Spleen (tissue), 7 donors: ENCODE results near the gene PCDHGB1.

Experiments
- POLR2A ChIP-seq, 3 donors: fragments of 450-650 bp; IDR thresholded peaks; one replicate each; pipeline ENCODE4 v1.5.1; 2017; ENCODE audit warnings: antibody characterized with exemption in 3 of 3, mild to moderate bottlenecking in 1 of 3
- POLR2AphosphoS5 ChIP-seq, 3 donors: sonication (generic); formaldehyde crosslinking; IDR thresholded peaks; one replicate each; pipeline ENCODE4 v1.5.1; 2017; ENCODE audit warnings: antibody characterized with exemption in 3 of 3
- TF ChIP-seq, protein P1 (sequence below), 11 experiments: fragments of 200-600 bp in 7 of 11; fragments of 450-650 bp in 4 of 11; sonication (generic) in 4 of 11; IDR thresholded peaks in 8 of 11; conservative IDR thresholded peaks in 3 of 11; 1 replicate in 7 of 11; 2 replicates in 4 of 11; pipeline versions ENCODE4 v1.4.0 to v1.8.0; 2016 to 2021; ENCODE audit warnings: antibody characterized with exemption in 11 of 11, inconsistent platforms in 4 of 11, mild to moderate bottlenecking in 1 of 11
- donor health status: DM: no; HTN: no; CAD: no; lungs with moderate emphysema.
- donor health status: DM: no; HTN: no; CAD: no.
- donor health status: DM: no; HTN: no; CAD: no.

GRCh38 chr5:141356133-141356532 is 6.2 kb downstream of the PCDHGB1 start:
- TF ChIP-seq, protein P1, sequence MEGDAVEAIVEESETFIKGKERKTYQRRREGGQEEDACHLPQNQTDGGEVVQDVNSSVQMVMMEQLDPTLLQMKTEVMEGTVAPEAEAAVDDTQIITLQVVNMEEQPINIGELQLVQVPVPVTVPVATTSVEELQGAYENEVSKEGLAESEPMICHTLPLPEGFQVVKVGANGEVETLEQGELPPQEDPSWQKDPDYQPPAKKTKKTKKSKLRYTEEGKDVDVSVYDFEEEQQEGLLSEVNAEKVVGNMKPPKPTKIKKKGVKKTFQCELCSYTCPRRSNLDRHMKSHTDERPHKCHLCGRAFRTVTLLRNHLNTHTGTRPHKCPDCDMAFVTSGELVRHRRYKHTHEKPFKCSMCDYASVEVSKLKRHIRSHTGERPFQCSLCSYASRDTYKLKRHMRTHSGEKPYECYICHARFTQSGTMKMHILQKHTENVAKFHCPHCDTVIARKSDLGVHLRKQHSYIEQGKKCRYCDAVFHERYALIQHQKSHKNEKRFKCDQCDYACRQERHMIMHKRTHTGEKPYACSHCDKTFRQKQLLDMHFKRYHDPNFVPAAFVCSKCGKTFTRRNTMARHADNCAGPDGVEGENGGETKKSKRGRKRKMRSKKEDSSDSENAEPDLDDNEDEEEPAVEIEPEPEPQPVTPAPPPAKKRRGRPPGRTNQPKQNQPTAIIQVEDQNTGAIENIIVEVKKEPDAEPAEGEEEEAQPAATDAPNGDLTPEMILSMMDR (IDR thresholded peaks at IDR 0.05 in 8 of 11, conservative IDR thresholded peaks at IDR 0.05 in 3 of 11): no peak
- TF ChIP-seq POLR2A (IDR thresholded peaks at IDR 0.05) (no peak), POLR2AphosphoS5 (IDR thresholded peaks at IDR 0.05) (no peak)
